Stimulated activated CD4-positive, alpha-beta T cell treated with anti-CD3 and anti-CD28 coated beads, Interleukin-15, amount 100 ng/mL, for 1 hour (primary cell): ENCODE data around the gene CAMK1D.

Experiments used
- DNase-seq, 2 donors: peaks; one replicate each; pipeline ENCODE4 v3.0.0-alpha.2; 2020; ENCODE audit warnings: low read depth in 1 of 2, low spot score in 1 of 2

Gene CAMK1D

DNA sequence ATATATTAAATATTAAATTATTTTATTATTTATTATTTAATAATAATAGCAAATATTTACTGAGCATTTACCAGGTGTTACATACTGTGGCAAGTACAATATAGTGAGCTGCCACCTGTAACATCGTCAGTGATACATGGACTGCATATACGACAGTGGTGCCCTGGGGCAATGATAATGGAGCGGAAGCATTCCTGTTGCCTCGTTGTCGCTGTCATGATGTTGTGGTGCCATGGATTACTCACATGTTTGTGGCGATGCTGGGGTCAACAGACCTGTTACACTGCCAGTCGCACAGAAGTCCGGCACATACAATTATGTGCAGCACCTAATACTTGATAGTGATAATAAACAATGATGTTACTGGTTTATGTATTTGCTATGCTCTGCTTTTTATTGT is 20.6 kb downstream of the CAMK1D start:
- DNase-seq, result no peak

DNA sequence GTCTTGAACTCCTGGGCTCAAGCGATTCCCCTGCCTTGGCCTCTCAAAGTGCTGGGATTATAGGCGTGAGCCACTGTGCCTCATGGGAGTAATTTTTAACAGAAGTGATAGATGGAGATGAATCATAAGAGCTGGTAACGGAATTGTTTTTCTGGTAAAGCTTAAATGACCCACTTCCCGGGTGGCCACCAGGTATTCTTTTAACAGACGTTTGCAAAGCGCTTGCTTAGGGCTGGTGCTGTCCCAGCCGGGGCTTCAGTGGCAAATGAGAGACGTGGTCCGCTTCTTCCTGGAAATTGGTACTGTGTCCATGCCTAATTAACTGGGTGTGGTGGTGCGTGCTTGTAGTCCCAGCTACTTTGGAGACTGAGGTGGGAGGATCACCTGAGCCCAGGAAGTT is 23.5 kb downstream of the CAMK1D start:
- DNase-seq, result no peak

DNA sequence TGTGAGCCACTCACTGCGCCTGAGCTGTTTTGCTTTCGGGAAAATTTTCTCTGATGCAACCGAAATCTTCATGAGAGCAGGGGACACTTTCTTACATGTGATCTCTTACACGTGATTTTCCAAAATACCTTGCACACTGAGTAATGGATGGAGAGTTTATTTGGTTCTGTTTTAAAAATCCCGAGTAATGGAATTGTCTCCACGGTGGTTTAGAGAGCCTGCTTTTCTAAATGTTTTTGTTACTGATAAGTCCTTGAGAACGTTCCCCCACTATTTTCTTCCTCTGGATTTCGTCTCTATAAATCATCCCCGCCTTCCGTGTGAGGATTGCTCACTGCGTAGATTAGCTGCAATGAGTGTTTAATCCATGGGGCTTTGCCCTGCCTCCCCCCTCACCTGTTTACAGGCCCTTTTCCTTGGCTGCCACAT is 25.7 kb downstream of the CAMK1D start:
- DNase-seq, result no peak

DNA sequence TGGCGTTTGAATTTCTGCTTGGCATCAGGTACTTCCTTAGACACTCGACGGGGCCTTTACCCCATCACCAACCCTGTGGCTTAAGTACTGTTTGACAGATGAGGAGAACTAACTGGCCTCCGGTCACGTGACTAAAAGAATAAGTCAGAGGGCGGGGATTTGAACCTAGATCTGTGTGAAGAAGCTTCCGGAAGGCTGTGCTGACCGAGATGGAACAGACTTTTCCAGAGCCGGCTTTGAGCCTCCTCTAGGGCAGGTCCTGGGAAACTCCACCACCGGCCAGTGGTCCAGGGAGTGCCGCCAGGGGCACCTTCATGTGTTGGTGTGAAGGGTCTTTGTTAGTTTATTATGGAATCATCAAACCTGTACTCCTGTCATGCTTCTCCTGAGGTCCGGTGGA is 26.9 kb downstream of the CAMK1D start:
- DNase-seq, result no peak

DNA sequence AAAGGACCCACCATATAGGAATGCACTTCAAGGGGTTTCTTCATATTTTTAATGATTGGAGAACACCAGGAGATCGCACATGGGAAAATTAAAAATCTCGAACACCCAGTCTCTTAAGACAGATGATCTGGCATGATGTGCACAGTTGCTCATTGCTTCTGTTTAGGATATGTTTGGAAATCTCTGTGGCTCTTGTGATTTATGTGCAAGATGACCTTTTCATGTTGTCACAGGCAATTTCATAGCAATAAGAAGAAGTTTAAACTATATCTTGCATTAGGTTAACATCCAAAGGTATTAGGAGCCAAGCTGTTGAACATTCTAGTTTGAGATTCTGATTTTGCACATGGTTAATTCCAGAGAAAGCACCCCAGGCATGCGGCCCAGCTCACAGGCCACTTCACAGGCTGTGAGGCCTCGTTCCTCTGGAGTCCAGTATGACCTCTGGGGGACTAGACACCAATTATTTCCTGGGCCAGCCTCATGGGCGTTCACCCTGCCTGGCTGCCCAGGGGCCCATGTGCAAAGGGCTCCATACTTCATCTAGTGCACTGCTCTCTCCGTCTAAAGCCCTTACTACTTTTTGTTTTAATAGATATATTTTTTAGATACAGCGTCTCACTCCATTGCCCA is 28.4 kb downstream of the CAMK1D start:
- DNase-seq, result no peak

DNA sequence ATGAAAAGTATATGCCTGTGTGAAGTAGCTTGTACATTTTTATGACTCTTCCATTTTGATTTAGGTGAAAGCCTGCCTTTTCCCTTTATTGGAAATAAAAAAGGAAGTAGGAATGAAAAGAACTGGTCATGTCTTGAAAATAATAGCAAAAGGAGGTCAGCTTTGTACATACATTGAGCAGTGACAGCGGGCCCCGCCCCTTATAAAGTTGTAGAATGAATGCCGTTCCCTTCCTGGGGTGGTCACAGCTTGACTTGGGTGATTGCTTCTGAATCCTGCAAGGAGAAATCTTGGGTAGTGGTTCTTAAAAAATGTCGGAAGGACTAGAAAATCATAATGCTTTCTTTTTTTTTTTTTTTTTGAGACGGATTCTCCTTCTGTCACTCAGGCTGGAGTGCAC is 31.7 kb downstream of the CAMK1D start:
- no peak for DNase-seq

DNA sequence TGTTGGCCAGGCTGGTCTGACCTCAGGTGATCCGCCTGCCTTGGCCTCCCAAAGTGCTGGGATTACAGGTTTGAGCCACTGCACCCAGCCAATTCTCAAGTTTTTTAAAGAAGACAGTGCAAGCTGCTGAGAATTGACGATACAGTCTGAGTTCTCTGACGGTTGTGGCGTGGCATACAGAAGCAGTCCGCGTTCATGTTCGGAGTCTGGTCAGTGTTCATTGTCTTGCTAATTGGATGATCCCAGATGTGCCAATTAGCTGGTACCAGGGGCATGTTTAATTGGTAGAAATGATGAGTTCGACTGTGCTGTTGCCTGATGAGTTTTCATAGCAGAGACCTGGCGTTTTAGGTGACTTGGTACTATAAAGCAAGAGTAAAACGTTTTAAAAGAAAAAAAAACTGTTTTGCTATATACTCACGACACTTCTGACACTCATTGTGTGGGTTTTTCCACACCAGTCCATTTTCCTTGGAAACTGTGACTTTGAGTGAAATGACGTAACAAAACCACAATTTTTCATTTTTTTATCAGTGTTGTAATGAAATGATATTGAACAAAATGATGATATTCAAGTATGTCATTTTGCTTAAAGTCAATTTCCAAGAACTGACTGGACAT is 32.3 kb downstream of the CAMK1D start:
- DNase-seq, result no peak

DNA sequence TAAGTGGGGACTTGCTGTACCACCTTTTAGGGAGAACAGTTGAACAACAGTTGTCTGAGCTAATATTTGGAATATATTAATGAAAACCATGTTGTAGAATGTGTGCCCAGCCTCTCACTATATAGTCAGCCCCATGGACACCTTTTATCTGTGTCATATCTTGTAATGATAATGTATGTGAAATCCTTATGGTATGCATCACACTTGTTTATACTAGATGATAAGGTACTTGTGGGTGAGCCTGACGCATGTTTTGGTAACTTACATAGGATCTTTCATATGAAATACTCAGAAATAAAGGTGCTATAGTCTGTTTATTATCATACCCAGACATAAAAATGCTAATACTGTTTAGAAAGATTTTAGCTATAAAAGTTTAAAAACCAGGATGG is 32.8 kb downstream of the CAMK1D start:
- DNase-seq, result no peak

DNA sequence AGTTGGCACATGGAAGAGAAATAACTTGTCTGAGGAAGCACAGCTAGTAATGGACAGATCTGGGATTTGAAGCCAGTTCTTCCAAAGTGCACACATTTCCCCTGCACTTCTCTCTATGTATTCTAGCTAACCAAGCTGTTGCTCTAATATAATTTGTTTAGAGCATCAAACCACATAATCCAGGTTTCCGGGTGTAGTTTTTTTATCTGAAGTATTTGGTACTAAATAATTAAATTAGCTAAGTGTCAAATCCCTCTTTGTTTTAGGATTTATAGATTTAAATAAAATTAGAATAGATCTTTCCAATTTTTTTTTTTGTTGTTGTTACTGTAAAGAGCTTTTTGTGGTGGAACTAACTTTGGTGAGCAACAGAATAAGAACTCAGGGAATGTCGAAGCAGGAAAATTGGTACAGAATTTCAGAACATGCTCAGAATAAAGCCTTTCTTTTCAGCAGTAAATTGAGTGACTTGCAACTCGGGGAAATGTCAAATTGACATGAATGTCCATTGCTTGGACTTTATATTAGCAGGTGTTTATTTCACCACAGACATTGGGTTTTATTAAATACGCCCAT is 33.7 kb downstream of the CAMK1D start:
- DNase-seq, result no peak

DNA sequence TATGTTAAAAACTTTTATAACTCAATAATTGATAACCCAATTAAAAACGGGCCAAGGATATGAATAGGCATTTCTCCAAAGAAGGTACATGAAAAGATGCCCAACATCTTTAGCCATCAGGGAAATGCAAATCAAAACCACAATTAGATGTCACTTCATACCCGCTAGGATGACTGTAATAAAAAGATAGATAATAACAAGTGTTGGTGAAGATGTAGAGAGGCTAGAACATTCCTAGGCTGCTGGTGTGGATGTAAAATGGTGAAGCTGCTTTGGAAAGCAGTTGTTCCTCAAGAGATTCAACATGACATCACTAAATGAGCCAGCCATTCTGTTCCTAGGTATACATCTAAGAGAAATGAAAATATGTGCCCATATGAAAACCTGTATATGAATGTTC is 35.6 kb downstream of the CAMK1D start:
- no peak for DNase-seq

DNA sequence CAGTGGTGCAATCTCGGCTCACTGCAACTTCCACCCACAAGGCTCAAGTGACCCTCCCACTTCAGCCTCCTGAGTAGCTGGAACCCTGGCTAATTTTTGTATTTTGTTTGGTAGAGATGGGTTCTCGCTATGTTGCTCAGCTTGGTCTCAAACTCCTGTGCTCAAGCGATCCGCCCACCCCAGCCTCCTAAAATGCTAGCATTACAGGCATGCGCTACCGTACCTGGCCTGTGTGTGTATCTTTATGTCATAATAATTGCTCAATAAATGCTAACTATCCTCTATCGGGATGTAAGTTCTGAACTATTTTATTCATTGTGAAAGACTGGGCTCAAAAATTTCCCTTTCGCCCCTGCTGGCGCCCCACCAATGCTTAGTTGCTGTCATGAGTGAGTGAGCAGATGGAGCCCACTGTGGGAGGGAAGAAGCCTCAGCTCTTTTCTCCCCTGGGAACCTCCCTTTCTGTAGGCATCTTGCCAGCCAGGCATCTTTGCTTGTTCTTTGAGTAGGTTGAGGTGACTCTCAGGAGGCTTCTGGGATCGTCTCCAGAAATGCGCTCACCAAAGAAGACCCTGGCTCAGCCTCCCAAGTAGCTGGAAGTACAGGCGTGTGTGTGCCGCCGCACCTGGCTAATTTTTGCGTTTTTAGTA is 38.3 kb downstream of the CAMK1D start:
- DNase-seq, result no peak

DNA sequence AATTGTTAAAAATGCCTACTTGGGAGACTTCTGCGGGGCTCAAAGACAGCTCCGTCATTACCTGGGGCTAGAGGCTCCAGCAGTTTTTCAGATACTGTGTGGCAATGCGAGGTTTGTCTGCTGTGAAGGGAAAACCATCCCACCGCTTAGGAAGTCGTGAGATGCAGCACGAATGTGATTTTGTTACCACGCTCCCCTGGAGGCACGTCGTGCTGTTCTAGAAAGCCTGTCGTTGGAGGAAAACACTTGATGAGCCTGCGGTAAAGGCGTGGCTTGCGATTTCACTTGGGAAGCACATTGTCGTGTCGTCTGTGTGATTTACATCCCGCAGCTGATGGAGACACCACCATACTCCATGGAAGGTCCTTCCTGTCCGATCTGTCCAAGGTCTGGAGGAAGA is 39.3 kb downstream of the CAMK1D start:
- DNase-seq, result no peak

DNA sequence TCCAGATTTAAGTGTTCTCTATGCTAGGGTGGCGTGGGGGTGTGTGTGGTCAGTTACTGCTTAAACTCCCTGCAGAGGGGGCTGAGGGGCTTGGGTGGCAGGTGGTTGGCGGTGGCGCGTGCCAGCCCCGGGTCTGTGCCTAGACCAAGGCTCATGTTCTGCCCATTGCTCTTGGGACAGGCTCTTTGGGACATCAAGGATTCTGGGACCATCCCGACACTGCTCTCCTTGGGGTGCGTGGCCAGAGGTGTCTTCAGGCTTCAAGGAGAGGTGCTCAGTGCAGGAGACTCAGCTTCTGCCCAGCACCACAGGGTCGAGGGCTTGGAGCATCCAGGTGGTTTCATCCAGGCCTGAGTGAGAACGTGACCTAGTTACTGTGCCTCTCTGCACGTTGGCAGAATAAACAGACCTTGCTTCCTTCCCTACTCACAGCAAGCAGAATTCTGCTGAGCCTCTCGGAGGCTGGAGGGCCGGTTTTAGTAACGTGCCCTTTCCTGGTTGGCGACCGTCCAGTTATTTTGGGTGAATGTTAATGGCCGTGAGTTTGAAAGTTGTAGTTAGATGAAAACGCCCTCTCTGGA is 39.9 kb downstream of the CAMK1D start:
- no peak for DNase-seq

DNA sequence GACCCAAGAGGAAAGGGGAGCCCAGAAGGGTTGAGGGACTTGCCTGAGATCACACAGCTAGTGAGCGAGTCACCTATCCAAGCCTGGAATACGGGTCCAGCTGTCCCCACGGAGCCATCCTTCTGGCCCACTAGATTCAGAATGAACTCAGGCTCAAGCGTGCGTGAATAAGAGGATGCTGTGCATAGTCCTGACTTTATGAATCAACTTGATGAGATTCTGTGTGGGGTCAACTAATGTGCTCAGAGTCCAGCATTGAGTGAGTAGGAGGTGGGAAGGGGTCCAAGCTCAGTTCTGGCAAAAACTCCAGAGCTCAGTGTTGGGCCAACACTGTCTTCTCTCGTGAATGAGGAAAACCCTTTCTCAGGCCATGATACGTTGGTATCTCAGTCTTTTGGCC is 41.4 kb downstream of the CAMK1D start:
- DNase-seq, result no peak

DNA sequence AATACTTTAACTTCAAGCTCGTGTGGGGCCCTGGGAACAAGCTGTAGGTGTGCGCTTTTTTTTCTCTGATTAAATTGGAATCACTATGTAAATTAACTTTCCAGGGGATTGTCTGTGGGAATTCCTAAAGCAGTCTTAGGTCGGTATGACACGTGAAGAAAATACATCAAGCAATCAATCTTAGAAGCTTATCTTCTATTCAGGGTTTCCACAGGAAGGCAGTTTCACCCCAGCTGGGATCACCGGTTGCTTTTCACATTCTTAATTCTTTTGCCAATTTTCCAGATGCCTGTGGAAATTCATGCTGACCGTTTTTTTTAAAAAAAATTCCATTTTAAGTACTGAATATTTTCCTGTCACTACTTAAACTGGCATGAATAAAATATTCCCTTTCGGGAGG is 41.9 kb downstream of the CAMK1D start:
- no peak for DNase-seq

DNA sequence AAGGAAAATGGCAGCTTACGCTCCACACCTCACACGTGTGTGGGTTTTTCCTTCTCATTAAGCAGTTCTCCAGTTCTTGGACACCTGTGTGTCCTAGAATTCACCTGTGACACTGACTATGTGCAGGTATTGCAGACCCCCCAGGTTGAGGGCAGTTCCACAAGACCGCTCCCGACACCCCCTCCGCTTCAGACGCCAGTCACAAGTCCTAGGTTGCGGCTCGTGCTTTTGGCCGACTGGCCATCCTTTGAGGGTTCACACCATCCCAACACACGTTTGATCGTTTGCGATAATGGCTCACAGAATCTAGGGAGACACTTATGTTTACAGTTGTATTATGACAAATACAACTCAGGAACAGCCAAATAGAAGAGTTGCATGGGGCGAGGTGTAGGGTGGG is 44.5 kb downstream of the CAMK1D start:
- DNase-seq, result no peak

DNA sequence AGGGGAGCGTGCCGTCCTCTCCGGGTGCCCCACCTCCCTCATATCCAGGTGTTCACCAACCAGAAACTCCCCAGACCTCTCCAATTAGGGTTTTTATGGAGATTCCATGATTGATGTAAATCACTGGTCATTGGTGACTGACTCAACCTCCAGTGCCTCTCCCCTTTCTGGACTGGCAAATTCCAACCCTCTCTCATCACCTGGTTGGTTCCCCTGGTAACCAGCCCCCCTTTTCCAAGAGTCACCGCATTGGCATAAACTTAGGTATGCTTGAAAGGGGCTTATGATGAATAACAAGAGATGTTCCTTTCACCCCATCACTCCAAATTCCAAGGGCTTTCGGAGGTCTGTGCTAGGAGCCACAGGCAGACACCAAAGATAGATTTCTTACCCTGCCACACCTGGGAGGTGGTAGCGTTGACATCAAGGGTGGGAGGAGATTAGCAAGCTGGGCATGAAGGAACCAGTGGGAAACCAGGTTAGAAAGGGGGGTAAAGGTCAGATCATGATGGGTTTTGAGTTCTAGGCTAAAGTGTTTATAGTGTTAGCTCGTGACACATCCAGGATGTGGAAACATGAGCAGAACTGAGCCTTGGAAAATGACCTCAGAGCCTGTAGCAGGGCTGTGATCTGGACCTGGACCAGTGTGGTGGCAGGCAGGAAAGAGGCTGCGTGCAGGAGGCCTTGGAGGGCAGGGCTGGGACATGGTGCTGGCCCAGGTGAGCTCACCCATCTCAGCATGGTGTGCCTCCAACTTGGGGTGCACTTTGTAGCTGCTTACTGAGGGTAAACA is 45.1 kb downstream of the CAMK1D start:
- DNase-seq, result no peak

DNA sequence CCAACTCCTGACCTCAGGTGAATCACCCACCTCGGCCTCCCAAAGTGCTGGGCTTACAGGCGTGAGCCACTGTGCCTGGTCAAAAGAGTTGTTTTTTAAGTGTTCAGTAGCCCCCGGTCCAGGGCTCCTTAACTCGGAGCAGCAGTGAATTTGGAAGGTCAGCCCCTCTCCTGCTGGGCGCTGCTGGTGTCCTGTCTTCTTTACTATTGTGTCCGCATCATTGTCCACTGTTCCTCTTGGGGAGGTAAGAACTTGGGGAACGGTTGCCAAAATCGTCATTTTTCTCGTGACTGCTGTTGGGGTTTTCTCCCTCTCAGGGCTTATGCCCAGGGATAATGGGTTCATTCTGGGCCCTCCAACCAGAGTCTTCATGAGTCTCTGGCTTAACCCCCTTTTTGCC is 46.7 kb downstream of the CAMK1D start:
- DNase-seq, result no peak

DNA sequence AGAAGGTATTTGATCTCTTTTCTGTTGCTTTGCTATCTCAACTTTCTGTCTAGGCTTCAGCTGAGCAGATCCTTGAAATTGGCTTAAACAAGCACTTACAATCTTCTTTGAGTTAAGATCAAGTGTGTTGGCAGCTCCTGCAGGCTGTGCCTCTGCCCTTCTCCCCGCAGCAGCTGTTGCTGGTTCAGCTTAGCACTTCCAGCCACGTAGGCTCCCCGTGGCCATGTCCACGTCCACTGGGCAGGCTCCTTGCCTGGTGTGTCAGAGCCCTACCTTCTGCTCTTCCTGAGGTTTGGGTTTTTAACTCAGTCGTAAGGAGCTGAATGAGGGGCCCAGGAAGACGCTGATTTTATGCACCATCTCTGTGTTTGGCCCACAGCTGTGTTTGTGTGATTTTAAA is 47.2 kb downstream of the CAMK1D start:
- DNase-seq, result no peak

DNA sequence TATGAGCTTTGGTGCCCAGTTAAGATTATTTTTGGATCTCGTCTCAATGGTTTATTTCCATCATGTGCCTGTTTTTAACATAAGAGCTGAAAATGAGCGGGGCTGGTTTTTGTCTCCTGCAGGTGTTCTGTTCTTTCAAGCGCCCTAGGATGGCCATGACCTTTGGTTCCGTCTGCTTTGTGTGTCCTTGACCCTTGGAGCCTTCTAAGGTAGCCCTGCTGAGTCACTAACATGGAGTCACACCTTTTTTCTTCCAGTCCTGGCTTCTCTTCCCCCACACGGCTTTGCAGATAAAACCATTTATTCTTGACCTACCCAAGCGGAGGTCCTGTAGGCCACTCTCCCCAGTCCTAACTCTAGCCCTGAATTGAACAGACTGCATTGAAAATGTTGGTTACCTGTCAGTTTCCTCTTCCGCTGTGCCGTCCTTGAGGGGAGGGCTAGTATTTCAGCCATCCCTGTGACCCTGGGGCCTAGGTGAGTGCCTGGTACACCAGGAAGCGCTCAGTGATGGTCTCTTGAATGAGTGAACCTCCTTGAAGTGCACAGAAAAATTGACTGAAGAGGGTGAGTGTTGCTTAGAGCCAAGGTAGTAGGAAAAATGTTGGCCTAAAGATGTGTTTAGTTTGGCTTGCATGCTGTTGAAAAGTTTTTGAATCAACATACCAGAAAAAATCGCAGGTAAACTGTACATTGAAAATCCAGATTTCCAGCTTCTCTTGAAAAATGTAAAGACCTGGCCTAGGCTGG is 48.0 kb downstream of the CAMK1D start:
- DNase-seq, result no peak

DNA sequence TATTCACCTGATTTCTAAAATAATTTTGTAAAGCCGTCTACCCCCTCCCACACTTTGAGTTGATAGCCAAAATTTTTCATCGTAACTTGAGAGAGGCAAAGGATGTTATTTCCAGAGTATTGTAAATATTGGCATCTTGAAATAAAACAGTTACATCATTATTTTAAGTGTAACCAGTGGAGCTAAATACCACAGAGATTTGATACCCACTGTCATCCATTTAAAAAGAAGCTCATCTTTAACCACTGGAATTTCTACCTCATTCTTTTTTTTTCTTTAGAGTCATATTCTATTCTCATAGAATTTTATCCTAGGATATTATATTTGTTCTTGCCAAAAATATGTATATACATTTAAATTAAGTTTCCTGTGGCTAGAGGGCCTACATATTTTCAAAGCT is 48.6 kb downstream of the CAMK1D start:
- DNase-seq, result no peak
